ENCODE data around the gene ST8SIA5.

- TF ChIP-seq CTCF (IDR thresholded peaks at IDR 0.05) (no peak), POLR2A (IDR thresholded peaks at IDR 0.05) (no peak)
Measured at GRCh38 chr18:46679846-46680598, 76.8 kb downstream of the ST8SIA5 start.

All from stomach (tissue), 4 donors.